Measurements from ENCODE around the gene INO80B.
"Not testable (repeated sequence)": the region's sequence is repeated elsewhere in the genome, so short reads cannot be mapped to it uniquely, and the experiment has no call there.

The INO80B gene

DNA sequence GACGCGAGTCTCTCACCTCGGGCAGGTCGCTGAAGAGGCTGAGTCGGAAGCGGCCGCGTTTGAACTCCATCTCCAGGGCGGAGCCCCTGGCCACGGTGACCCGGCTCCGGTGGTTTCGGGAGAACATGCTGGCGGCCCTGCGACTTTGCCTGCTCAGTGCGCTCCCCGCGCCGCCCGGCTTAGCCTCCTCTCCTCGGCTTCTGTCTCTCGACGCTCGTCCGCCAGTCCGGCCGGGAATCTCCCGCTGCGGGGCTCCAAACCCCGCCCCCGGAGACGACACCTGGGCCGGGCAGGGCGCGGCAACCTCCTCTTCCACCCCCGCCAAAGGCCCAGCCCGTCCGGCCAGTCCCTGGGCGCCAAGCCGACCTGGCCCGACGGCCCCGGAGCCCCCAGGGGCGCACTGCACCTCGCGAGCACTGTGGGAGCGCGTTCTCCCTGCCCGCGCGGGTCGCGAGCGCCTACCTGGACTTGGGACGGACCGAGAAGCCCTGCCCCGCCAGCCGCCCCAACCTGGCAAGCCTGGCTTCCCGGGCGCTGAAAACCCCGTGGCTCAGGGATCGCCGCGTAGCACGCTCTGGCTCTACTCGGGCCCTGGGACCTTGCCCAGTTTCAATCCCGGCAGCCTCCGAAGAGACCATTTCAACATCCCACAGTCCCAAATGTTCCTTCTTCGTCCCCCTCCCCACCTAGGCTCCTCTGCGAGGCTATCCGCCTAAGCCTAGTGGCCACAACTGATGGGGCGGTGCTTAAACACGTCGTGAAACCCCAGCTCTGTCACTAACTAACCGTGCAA is 13.0 kb upstream of the INO80B start, which contains the start of gene RTKN:
Gene RTKN, minus strand, starts transcription at position 248 of the 793 bp plus-strand sequence. Its CDS starts 121 bp downstream, at position 127.
- H3K27ac ChIP-seq = no peak within 1 kb of the TSS
- H3K36me3 ChIP-seq (replicated peaks) = no peaks in the 10 kb centered on the region
- TF ChIP-seq, protein P1, sequence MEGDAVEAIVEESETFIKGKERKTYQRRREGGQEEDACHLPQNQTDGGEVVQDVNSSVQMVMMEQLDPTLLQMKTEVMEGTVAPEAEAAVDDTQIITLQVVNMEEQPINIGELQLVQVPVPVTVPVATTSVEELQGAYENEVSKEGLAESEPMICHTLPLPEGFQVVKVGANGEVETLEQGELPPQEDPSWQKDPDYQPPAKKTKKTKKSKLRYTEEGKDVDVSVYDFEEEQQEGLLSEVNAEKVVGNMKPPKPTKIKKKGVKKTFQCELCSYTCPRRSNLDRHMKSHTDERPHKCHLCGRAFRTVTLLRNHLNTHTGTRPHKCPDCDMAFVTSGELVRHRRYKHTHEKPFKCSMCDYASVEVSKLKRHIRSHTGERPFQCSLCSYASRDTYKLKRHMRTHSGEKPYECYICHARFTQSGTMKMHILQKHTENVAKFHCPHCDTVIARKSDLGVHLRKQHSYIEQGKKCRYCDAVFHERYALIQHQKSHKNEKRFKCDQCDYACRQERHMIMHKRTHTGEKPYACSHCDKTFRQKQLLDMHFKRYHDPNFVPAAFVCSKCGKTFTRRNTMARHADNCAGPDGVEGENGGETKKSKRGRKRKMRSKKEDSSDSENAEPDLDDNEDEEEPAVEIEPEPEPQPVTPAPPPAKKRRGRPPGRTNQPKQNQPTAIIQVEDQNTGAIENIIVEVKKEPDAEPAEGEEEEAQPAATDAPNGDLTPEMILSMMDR (IDR thresholded peaks at IDR 0.05; ENCODE audit: low read depth, low read length, missing control alignments) = no peak
- no peak for DNase-seq
- peak within 1 kb of the TSS; percentile 66 for H3K4me3 ChIP-seq (ENCODE audit: low read depth, low read length)
- no peaks in the 10 kb centered on the region for H3K27me3 ChIP-seq (replicated peaks)
- in situ Hi-C loops (cut with HindIII; ENCODE audit: low pct_ligation_motif_present, low sequenced_read_pairs) = no loop called here

DNA sequence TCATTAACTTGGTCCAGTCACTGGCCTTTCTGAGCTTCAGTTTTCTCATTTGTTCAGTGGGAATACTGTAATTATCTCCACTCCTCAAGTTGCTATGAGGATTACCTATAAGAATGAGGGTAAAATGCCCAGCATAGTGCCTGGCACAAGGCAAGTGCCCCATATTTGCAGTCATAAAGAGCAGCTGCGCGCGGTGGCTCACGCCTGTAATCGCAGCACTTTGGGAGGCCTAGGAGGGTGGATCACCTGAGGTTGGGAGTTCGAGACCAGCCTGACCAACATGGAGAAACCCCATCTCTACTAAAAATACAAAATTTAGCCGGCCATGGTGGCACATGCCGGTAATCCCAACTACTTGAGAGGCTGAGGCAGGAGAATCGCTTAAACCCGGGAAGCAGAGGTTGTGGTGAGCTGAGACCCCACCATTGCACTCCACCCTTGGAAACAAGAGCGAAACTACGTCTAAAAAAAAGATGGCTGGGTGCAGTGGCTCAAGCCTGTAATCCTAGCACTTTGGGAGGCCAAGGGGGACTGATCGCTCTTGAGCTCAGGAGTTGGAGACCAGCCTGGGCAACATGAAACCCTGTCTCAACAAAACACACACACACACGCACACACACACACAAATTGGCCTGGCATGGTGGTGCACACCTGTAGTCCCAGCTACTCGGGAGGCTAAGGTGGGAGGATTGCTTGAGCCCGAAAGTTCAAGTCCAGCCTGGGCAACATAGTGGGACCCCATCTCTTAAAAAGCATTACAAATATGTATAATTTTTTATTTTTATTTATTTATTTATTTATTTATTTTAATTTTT is 12.2 kb upstream of the INO80B start:
- in situ Hi-C loops (cut with HindIII; ENCODE audit: low pct_ligation_motif_present, low sequenced_read_pairs); H3K4me3 ChIP-seq (ENCODE audit: low read depth, low read length); H3K27ac ChIP-seq; H3K27me3 ChIP-seq (replicated peaks); H3K36me3 ChIP-seq (replicated peaks); DNase-seq: not testable (repeated sequence)

- Histone ChIP-seq H3K27ac (no peak overlapping the region), H3K4me3 (ENCODE audit: low read depth, low read length) (no peak overlapping the region), H3K36me3 (replicated peaks) (no peaks in the 10 kb centered on the region), H3K27me3 (replicated peaks) (no peaks in the 10 kb centered on the region)
- DNase-seq = no peak
- TF ChIP-seq, protein P1 (IDR thresholded peaks at IDR 0.05; ENCODE audit: low read depth, low read length, missing control alignments) = no peak
- in situ Hi-C loops (cut with HindIII; ENCODE audit: low pct_ligation_motif_present, low sequenced_read_pairs) = no loop called here
These were observed 10.2 kb upstream of the INO80B start for GRCh38 chr2:74444498-74445318.

DNA sequence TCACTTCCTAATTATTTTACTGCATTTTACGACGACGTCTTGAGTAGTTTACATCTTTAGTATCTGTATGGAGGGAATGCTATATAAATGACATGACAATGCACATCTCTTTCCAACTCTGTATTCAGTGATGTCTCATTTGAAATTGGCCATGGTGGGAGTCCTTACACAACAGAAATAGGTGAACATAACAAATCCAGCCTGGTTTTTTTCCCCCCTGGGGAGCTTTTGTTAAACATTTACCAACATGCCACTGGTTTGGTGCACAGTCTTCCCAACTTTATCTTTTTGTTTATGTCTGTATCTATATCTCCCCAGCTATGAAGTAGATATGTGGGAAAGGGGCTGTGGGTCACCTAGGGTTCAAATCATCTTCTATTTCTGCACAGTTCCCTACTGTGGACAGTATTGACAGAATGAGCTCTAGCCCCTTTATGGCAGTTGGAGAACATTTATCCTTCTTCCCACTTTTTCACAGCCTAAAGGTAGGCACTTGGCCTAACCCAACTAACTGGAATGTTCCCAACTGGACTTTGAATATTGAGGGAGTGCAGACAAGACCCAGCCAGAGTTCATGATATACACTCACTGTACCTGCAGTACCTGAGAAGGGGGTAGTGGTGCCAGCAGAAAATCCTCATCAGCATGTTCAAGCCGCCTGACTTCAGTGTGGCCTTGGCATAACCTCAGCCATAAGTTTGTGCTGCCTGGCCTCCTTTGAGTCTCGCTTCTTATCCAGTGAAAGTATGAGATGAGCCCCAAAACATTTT is 7.5 kb upstream of the INO80B start:
- Histone ChIP-seq H3K27ac (no peak overlapping the region), H3K27me3 (replicated peaks) (no peaks in the 10 kb centered on the region), H3K36me3 (replicated peaks) (no peaks in the 10 kb centered on the region), H3K4me3 (ENCODE audit: low read depth, low read length) (no peak overlapping the region)
- TF ChIP-seq, protein P1 (IDR thresholded peaks at IDR 0.05; ENCODE audit: low read depth, low read length, missing control alignments) = no peak
- in situ Hi-C loops (cut with HindIII; ENCODE audit: low pct_ligation_motif_present, low sequenced_read_pairs) = no loop called here
- no peak for DNase-seq

- DNase-seq = no peak
- TF ChIP-seq, protein P1 (IDR thresholded peaks at IDR 0.05; ENCODE audit: low read depth, low read length, missing control alignments) = no peak
- H3K36me3 ChIP-seq (replicated peaks) = no peaks in the 10 kb centered on the region
- H3K27ac ChIP-seq = no peak overlapping the region
- no peak overlapping the region for H3K4me3 ChIP-seq (ENCODE audit: low read depth, low read length)
- in situ Hi-C loops (cut with HindIII; ENCODE audit: low pct_ligation_motif_present, low sequenced_read_pairs) = no loop called here
- H3K27me3 ChIP-seq (replicated peaks) = no peaks in the 10 kb centered on the region
These were observed 6.1 kb upstream of the INO80B start for GRCh38 chr2:74448771-74449170.
